ENCODE data around the gene STAB2.

Gene STAB2

DNA sequence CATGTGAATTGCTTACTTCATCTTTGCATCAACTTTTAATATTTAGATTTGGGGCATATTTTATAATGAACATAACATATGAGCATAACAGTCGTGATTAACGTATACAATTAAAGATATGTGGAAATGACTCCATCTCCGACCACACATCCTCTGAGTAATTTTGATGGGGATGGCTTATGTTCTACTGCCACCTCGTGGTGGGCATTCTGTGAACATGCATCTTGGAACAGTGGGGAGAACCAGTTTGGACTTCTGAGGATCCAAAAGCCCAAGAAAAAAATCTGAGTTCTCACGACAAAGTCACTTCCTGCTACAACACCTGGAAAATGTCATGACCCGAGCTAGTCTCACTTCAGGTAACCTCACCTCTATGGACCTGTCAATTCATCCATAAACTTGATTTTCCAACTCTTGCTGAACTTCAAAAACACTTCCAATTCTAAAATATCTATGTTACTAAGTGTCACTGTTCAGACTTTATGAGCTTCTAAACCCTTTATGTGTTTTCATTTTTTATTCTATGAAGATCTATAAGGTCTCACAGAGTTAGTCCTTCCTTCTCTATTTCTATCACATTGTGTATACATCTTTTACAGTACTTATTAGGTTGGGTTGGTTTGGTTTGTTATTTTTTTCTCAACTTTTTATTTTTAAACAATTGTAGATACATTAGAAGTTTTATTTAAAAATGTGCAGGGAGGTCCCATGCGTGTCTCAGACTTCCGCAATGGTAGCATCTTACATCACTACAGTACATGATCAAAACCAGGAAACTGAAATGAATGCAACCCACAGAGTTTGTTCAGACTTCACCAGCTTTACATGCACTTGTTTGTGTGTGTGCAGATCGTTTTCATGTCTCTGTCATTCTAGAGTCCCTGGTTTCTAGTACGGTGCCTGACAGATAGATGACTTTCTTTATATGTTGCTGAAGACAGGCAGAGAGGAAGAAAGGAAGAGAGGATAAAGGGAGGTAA, 38.2 kb upstream of the STAB2 start:
- DNase-seq (ENCODE audit: low read depth, low spot score) = peak; percentile 32
- Histone ChIP-seq H3K9ac (ENCODE audit: insufficient read length) (no peak overlapping the region), H3K36me3 (ENCODE audit: insufficient read depth, low read length) (no peaks in the 10 kb centered on the region), H3K4me3 (no peak overlapping the region), H3K27ac (no peak overlapping the region), H3K9me3 (ENCODE audit: low read depth, low read length) (no peaks in the 10 kb centered on the region)
- TF ChIP-seq FOXP2 (optimal IDR thresholded peaks at IDR 0.05; ENCODE audit: control extremely low read depth, extremely low read length, insufficient read depth) (no peak), POLR2AphosphoS5 (IDR thresholded peaks at IDR 0.05; ENCODE audit: borderline replicate concordance, low read depth, low read length) (no peak)

DNA sequence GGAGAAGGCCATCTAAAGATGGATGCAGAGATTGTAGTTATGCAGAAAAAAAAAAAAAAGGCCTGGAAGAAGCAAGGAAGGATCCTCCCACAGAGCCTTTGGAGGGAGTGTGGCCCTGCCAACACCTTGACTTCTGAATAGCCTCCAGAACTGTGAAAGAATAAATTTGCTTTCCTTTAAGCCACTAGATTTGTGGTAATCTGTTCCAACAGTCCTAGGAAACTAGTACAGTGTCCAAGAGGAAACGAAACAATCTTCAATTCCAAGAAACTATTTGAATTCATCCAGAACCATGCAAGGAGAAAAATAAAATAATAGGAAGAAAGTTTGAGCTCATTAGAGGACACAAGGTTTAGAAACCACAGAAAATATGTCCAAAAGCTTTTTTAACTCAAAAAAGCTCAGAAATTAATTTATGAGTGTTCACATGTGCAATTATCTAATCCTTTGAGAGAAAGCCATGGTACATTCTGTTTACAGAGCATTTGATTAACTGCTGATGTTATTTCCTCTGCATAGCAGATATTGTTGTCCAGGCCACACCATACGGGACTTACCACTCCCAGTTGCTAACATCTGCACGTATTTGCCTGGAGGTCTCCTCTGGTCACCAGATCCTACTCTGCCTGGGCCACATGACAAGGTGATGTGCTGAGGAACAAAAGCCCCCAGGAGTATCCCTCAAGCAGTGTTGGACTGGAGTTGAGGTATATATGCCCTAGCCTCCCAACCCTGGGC, 30.0 kb upstream of the STAB2 start:
- no peak for TF ChIP-seq POLR2AphosphoS5 (IDR thresholded peaks at IDR 0.05; ENCODE audit: borderline replicate concordance, low read depth, low read length)
- no peak for TF ChIP-seq FOXP2 (optimal IDR thresholded peaks at IDR 0.05; ENCODE audit: control extremely low read depth, extremely low read length, insufficient read depth)
- no peak for TF ChIP-seq EZH2 (IDR thresholded peaks at IDR 0.05)
- no peaks in the 10 kb centered on the region for H3K36me3 ChIP-seq (ENCODE audit: insufficient read depth, low read length)
- no peaks in the 10 kb centered on the region for H3K9me3 ChIP-seq (ENCODE audit: low read depth, low read length)
- no peak overlapping the region for H3K9ac ChIP-seq (ENCODE audit: insufficient read length)
- DNase-seq (ENCODE audit: low read depth, low spot score) = no peak
- no peak overlapping the region for H3K27ac ChIP-seq
- H3K4me3 ChIP-seq = no peak overlapping the region

DNA sequence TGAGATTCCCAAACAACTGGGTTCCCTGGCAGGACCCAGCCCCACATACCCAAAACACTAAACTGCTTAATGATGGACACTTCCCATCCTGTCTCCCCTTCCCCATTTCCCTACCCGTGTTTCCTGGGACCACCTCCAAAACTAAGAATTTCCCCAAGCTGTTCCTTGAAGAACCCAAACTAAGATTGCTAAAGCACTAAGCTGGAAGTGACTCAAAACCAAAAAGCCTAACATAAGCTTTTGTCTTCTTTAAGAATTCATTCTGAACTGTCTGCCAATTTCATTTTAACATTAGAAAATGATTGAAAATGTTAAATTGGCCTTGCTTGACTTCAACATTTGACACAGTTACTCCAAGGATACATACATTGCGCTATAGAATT, 29.5 kb upstream of the STAB2 start:
- DNase-seq (ENCODE audit: low read depth, low spot score) = no peak
- no peak overlapping the region for H3K4me3 ChIP-seq
- no peaks in the 10 kb centered on the region for H3K36me3 ChIP-seq (ENCODE audit: insufficient read depth, low read length)
- no peaks in the 10 kb centered on the region for H3K9me3 ChIP-seq (ENCODE audit: low read depth, low read length)
- TF ChIP-seq EZH2 (IDR thresholded peaks at IDR 0.05) (no peak), FOXP2 (optimal IDR thresholded peaks at IDR 0.05; ENCODE audit: control extremely low read depth, extremely low read length, insufficient read depth) (no peak), POLR2AphosphoS5 (IDR thresholded peaks at IDR 0.05; ENCODE audit: borderline replicate concordance, low read depth, low read length) (no peak)
- H3K27ac ChIP-seq = no peak overlapping the region
- H3K9ac ChIP-seq (ENCODE audit: insufficient read length) = no peak overlapping the region

DNA sequence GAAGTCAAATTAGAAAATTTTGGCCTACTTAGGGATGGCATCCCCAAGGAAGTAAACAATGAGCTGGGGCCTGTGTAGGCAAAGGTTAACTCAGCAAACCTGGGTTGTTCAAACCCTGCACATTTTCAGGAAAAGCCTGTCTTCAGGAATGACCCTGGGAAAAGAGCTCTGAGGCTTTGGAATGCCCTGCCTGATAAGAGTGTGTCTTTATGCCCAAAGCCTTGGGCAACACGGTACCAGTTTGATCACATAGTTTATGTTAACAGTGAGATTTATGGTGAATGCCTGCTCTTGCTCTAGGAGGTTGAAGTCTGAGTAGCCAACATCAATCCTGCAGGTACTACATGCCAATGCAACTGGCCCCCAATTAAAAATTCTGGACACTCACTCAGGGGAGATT, 28.2 kb upstream of the STAB2 start:
- TF ChIP-seq FOXP2 (optimal IDR thresholded peaks at IDR 0.05; ENCODE audit: control extremely low read depth, extremely low read length, insufficient read depth) = no peak
- no peak for TF ChIP-seq EZH2 (IDR thresholded peaks at IDR 0.05)
- TF ChIP-seq POLR2AphosphoS5 (IDR thresholded peaks at IDR 0.05; ENCODE audit: borderline replicate concordance, low read depth, low read length) = no peak
- Histone ChIP-seq H3K36me3 (ENCODE audit: insufficient read depth, low read length) (no peaks in the 10 kb centered on the region), H3K4me3 (no peak overlapping the region), H3K9me3 (ENCODE audit: low read depth, low read length) (no peaks in the 10 kb centered on the region), H3K9ac (ENCODE audit: insufficient read length) (no peak overlapping the region), H3K27ac (no peak overlapping the region)
- DNase-seq (ENCODE audit: low read depth, low spot score) = no peak

DNA sequence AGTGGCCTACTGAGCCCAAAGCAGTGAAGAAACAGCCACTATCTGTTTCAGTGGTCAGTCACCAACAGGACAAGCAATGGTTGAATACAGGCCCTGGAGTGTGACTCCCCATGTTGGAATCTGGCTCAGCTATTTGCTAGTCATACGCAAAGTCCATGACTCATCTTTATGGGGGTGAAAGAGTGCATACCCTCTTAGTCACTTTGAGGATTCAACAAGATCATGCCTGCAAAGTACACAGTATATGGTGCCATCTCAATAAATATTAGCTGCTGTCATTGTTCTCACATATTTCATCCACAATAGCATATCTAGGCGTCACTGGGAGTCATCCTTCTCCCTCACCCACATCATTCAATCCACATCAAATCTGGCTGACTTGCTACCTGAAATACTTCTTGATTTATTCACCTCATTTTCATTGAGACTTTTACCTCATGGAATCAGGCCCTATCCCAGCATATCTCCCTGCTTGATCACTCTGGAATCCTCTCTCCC, 26.4 kb upstream of the STAB2 start:
- Histone ChIP-seq H3K9me3 (ENCODE audit: low read depth, low read length) (no peaks in the 10 kb centered on the region), H3K36me3 (ENCODE audit: insufficient read depth, low read length) (no peaks in the 10 kb centered on the region), H3K4me3 (no peak overlapping the region), H3K9ac (ENCODE audit: insufficient read length) (no peak overlapping the region), H3K27ac (no peak overlapping the region)
- TF ChIP-seq FOXP2 (optimal IDR thresholded peaks at IDR 0.05; ENCODE audit: control extremely low read depth, extremely low read length, insufficient read depth) (no peak), POLR2AphosphoS5 (IDR thresholded peaks at IDR 0.05; ENCODE audit: borderline replicate concordance, low read depth, low read length) (no peak), EZH2 (IDR thresholded peaks at IDR 0.05) (no peak)
- DNase-seq (ENCODE audit: low read depth, low spot score) = no peak

DNA sequence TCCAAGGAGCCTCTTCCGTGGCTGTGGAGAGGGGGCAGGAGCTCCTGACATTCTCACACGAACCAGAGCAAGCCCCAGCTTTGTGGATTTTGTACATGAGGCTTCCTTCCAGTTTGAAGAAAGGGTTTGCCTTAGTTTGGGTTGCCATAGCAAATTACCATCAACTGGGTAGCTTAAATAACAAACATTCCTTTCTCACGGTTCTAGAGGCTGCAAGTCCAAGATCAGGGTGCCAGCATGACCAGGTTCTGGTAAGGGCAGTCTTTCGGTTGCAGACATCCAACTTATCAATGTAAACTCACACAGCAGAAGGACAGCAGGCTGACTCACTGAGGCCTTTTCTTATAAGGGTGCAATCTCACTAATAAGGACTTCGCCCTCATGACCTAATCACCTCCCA, 25.9 kb upstream of the STAB2 start:
- H3K9me3 ChIP-seq (ENCODE audit: low read depth, low read length) = no peaks in the 10 kb centered on the region
- no peaks in the 10 kb centered on the region for H3K36me3 ChIP-seq (ENCODE audit: insufficient read depth, low read length)
- no peak for TF ChIP-seq FOXP2 (optimal IDR thresholded peaks at IDR 0.05; ENCODE audit: control extremely low read depth, extremely low read length, insufficient read depth)
- TF ChIP-seq EZH2 (IDR thresholded peaks at IDR 0.05) = no peak
- TF ChIP-seq POLR2AphosphoS5 (IDR thresholded peaks at IDR 0.05; ENCODE audit: borderline replicate concordance, low read depth, low read length) = no peak
- no peak overlapping the region for H3K9ac ChIP-seq (ENCODE audit: insufficient read length)
- DNase-seq (ENCODE audit: low read depth, low spot score) = no peak
- no peak overlapping the region for H3K27ac ChIP-seq
- no peak overlapping the region for H3K4me3 ChIP-seq

DNA sequence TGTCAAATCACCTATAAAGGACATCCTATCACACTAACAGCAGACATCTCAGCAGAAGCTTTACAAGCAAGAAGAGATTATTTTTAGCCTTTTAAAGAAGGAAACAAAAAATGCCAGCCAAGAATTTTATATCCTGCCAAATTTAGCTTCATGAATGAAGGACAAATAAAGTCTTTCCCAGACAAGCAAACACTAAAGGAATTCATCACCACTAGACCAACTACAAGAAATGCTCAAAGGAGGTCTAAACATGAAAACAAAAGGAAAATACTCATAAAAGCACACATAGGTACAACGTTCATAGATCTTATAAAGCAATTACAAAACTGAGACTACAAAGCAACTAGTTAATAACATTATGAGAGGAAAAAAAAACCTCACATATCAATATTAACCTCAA, 20.7 kb upstream of the STAB2 start:
- no peak overlapping the region for H3K4me3 ChIP-seq
- TF ChIP-seq FOXP2 (optimal IDR thresholded peaks at IDR 0.05; ENCODE audit: control extremely low read depth, extremely low read length, insufficient read depth) (no peak), EZH2 (IDR thresholded peaks at IDR 0.05) (no peak)
- H3K9ac ChIP-seq (ENCODE audit: insufficient read length) = no peak overlapping the region
- H3K9me3 ChIP-seq (ENCODE audit: low read depth, low read length) = 0 out of 2 replicates have a peak, but pooled peaks cover 3% of the 10 kb centered on the region
- H3K36me3 ChIP-seq (ENCODE audit: insufficient read depth, low read length) = no peaks in the 10 kb centered on the region
- H3K27ac ChIP-seq = no peak overlapping the region
- no peak for DNase-seq (ENCODE audit: low read depth, low spot score)

DNA sequence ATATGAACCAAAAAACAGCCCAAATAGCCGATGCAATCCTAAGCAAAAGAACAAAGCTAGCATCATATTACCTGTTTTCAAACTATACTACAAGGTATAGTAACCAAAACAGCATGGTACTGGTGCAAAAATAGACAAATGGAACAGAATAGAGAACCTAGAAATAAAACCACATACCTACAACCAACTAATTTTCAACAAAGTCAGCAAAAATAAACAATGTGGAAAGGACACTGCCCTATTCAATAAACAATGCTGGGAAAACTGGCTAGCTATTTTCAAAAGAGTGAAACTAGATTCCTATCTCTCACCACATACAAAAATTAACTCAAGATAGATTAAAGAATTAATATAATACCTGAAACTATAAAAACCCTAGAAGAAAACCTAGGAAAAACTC, 17.8 kb upstream of the STAB2 start:
- H3K27ac ChIP-seq = no peak overlapping the region
- no peaks in the 10 kb centered on the region for H3K36me3 ChIP-seq (ENCODE audit: insufficient read depth, low read length)
- H3K9ac ChIP-seq (ENCODE audit: insufficient read length) = no peak overlapping the region
- no peak for DNase-seq (ENCODE audit: low read depth, low spot score)
- TF ChIP-seq POLR2AphosphoS5 (IDR thresholded peaks at IDR 0.05; ENCODE audit: borderline replicate concordance, low read depth, low read length) (no peak), EZH2 (IDR thresholded peaks at IDR 0.05) (no peak), FOXP2 (optimal IDR thresholded peaks at IDR 0.05; ENCODE audit: control extremely low read depth, extremely low read length, insufficient read depth) (no peak)
- no peak overlapping the region for H3K4me3 ChIP-seq
- H3K9me3 ChIP-seq (ENCODE audit: low read depth, low read length) = 0 out of 2 replicates have a peak, but pooled peaks cover 3% of the 10 kb centered on the region
